Ammon's horn (tissue), 1 donor: ENCODE results near the gene COL5A1.
"Not testable (repeated sequence)": the region's sequence is repeated elsewhere in the genome, so short reads cannot be mapped to it uniquely, and the experiment has no call there.

Source experiments
- DNase-seq: peaks from one replicate; pipeline ENCODE4 v3.0.0-alpha.2; 2016; ENCODE audit warnings: low spot score

Gene COL5A1

DNA sequence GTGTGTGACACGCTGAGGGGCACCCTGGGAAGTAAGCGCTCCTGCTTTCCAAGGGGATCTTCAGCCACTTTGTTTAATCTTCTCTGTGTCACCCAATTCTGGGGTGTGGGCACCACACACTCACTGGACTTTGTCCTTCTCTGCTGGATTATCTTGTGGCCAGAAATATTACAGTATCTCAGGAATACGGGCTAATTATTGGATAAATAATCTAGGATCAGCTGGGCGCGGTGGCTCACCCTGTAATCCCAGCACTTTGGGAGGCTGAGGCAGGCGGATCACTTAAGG is 50.9 kb downstream of the COL5A1 start:
- DNase-seq = no peak

DNA sequence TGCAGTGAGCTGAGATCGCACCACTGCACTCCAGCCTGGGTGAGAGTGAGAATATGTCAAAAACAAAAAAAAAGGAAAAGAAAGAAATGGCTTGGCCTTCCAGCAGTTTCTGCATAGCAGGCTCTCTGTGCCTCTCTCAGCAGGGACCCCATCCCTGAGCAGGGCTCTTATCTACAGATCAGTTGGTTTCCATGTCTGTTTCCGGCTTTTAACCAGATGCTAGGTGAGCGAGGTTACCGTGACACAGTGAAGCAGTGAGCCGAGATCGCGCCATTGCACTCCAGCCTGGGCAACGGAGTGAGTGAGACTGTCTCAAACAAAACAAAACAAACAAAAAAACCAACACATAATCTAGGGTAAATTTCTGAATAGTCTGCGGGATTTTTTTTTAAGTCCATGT is 51.4 kb downstream of the COL5A1 start:
- no peak for DNase-seq

- no peak for DNase-seq
Measured at GRCh38 chr9:134693641-134694367, 52.2 kb downstream of the COL5A1 start.

GRCh38 chr9:134694368-134694665 is 52.7 kb downstream of the COL5A1 start:
- no peak for DNase-seq

- DNase-seq = no peak
Measured at GRCh38 chr9:134694714-134695113, 53.1 kb downstream of the COL5A1 start.

GRCh38 chr9:134695144-134695543 is 53.5 kb downstream of the COL5A1 start:
- no peak for DNase-seq

DNA sequence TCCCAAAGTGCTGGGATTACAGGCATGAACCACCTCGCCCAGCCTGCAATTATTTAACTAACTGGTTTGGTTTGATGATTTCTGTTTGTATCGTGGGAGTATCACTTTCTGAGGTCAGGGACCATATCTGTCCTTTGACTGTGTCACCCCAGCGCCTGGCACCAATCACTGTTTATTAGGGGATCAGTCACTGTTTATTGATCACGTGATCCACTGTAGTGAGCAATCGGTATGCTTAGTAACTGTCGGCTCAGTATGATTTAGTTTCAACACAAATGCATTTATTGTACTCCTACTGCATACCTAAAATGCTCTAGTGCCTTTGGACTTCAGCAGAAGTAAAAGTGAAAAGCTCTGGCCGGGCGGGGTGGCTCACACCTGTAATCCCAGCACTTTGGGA is 54.8 kb downstream of the COL5A1 start:
- no peak for DNase-seq

DNA sequence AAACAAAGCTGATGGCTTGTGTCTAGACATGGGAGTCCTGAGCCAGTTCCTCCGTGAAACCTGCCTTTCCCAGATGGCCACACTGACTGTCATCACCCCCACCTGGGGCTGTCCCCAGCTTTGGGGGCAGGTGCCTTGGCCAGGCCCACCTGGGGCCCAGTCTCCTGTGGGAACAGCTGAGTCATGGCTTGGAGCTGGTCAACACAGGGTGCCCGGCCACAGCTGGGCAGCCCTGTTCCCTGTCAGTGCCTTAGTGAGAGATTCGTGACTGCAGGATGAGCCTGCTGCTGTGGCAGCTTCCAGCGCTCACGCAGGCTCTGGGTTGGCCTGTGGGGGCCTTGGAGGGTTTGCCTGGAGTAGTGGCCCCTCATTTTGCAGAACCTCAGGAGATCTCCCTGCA is 56.5 kb downstream of the COL5A1 start:
- DNase-seq = no peak

- DNase-seq = peak; percentile 70
Measured at GRCh38 chr9:134698587-134699342, 57.2 kb downstream of the COL5A1 start.

DNA sequence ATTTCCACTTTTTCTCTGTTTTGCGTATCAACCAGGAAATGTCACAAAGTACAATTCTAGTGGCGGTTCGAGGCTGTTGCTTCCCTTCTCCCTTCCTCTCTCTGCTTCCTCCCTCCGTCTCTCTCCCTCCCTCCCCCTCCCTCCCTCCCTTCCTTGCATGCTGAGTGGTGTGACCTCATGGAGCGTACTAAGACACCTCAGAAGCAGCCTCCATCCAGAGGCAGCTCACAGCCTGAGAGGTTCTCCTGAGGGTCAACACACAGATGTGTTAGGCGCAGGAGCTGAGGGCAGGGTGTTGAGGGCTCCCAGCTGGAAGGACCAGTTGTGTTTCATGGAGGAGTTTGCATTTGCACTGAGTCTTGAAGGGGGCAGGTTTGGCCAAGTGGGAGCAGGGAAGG is 57.7 kb downstream of the COL5A1 start:
- no peak for DNase-seq

DNA sequence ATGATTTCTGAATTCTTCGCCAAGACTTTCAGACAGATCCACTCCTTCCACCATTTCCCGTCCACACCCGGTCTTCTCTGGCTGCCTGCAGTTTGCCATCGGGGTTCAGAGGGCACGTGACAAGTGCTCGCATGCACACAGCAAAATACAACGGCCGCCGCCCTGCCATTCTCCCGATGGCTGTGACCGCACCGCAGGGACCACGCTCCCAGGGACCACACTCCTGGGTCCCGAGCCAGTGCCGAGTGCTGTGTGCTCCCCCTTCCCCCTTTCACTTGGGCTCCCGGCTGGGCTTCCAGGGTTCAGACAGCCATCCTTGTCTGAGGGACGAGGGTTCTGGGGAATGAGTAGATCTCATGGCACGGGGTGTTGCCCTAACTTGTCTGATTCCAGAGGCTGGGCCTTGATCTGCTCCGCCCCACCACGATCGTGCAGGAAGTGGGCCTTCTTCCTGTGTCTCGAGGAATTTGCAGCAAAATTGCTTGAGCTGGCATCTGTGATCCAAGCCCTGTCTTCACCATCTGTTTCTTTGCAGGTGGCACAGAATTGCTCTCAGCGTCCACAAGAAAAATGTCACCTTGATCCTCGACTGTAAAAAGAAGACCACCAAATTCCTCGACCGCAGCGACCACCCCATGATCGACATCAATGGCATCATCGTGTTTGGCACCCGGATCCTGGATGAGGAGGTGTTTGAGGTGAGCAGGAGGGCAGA is 59.2 kb downstream of the COL5A1 start:
- no peak for DNase-seq

- DNase-seq = no peak
Measured at GRCh38 chr9:134701581-134702259, 60.1 kb downstream of the COL5A1 start.

- no peak for DNase-seq
Measured at GRCh38 chr9:134702291-134702690, 60.7 kb downstream of the COL5A1 start.

GRCh38 chr9:134703730-134704114 is 62.1 kb downstream of the COL5A1 start:
- DNase-seq = not testable (repeated sequence)

GRCh38 chr9:134704498-134704897 is 62.9 kb downstream of the COL5A1 start:
- DNase-seq = no peak

DNA sequence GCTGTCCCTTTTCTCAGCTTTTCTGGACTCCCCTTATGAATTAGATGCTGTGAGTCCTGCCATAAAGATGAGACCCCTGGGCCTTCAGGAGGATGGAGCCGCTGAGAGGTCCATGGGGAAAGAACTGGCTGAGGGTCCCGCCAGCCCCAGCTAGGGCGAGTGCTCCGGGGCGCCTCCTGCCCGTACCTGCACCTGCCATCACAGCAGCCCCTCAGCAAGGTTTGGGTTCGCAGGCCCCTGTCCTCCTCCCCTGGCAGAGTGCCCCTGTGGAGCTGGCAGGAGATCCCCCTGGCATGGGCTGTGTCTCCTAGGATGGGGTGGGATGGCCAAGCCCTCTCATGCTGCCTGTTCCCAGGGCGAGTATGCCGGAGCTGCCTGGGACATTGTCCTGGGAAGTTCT is 64.2 kb downstream of the COL5A1 start:
- no peak for DNase-seq

GRCh38 chr9:134706522-134706921 is 64.9 kb downstream of the COL5A1 start:
- no peak for DNase-seq

DNA sequence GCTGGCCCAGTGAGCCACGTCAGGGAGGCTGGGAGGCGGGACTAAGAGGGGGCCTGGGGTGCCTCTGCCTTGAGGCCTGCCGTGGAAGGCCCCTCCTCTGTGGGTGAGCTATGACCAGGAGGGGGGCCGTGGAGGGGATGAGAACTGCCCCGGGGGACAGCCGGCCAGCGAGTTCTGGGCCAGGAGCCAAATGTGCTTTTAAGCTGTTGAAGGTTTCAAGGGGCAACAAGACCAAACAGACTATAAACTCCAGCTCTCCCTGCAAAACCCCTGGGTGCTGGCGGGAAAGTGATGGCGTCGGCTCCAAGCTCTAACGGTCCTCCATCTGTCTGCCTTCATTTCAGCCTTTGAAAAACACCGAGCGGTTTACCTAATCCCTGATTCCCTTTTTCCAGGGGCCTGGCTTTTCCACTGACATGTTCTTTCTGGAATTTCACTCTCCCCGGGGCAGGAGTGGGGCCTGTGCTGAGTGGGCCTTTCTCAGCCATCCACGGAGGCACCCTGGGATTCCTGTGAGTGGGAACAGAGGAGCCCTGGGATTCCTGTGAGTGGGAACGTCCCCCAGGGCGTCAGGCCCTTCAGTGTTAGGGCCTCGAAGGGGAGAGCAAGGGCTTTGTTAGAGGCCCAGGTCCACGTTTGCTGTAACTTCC is 65.6 kb downstream of the COL5A1 start:
- DNase-seq = no peak

DNA sequence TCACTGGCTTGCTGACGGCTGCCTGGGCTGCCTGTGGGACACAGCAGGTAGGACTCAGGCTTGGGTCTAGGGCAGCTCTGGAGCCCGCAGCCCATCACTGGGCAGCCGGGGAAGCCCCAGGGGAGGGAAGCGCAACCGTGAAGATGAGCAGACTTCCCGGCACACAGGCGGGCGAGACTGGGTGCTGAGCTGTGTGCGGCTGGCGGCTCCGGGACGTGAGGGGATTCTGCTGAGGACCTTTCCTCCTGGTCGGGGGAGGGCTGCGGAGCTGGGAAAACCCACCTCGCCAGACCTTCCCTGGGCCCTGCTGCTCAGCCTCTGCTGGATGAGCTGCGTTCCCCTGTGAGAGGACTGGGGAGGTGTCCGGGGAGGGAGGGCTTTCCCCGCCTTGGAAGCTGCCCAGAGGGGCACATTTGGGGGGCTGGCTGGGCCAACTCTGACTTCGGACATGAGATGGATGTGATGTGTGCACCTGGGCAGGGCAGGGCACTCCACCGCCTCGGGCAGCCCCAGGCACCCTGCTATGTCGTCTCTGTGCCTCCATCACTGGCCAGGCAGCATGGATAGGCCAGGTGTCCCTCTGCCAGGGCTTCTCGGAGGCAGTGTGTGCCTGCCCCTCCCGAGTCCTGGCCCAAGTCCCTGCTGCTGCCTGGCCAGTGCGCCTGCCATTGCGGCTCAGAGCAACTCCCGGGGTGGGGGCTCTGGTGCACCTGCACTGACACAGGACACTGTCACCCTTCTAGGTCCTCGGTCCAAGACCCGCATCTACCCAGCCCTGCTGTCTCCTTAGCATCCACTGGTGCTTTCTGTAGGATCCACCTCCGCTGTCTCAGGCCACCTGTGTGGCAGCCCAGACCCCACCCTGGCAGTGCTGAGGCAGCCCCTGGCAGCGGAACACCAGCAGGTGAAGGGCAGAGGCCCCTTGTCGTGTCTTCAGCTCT is 66.4 kb downstream of the COL5A1 start:
- no peak for DNase-seq

DNA sequence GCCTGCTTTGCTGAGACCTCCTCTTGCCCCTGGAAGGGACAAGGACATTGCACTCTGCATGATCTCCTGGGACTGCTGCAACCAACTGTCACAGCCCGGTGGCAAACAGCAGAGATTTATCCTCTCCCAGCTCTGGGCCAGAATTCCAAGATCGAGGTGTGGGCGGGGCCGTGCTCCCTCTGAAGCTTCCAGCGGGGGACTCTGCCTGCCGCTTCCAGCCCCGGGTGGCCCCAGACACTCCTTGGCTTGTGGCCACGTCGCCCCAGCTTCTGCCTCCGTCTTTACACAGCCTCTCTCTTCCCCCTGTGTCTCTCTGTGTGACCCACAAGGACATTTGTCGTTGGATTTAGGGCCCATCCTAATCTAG is 67.1 kb downstream of the COL5A1 start:
- DNase-seq = no peak

- no peak for DNase-seq
Measured at GRCh38 chr9:134709512-134710270, 68.1 kb downstream of the COL5A1 start.
